IMR-90 (cell line): ENCODE measurements around the gene MALSU1. TPM values are rescaled to one million over a fixed set of nuclear protein-coding genes. Genes with fewer than 3 reads are reported as not detected.

Experiments used
- ATAC-seq: fragments of 200-7000 bp; cut with Tn5 transposase; 2 replicates; pipeline ENCODE4 v1.9.1; 2020; ENCODE audit warnings: low read depth, mild to moderate bottlenecking, moderate library complexity
- BruUV-seq: library from RNA; stranded (reverse); fragments of 400-500 nt; replicated peaks from 2 replicates; lab custom pipeline; 2021; lab: Mats Ljungman, UMichigan
- CTCF ChIA-PET: fragments of 300-600 bp; formaldehyde crosslinking; extraction: SDS; loops from one replicate; lab custom pipeline; 2021; ENCODE audit warnings: antibody characterized with exemption; lab: Yijun Ruan, JAX
- POLR2A ChIA-PET: fragments of 300-600 bp; sonication (Branson Sonifier 250); formaldehyde crosslinking; loops from one replicate; lab custom pipeline; 2022; ENCODE audit warnings: antibody characterized with exemption; ENCODE audit not compliant: unreplicated experiment; lab: Charles Lee
- DNase-seq: peaks from one replicate; pipeline ENCODE4 v3.0.0; 2013
- H2AFZ ChIP-seq: replicated peaks from 2 replicates; pipeline ENCODE3; 2013; ENCODE audit warnings: low read length, mild to moderate bottlenecking; ENCODE audit not compliant: poor library complexity
- H2AK5ac ChIP-seq: 2 replicates; pipeline ENCODE4 v1.6.1; 2013; ENCODE audit warnings: low read depth, low read length, inconsistent platforms
- H2AK9ac ChIP-seq: replicated peaks from 2 replicates; pipeline ENCODE3; 2013; ENCODE audit warnings: mild to moderate bottlenecking, low read depth, low read length, moderate library complexity; ENCODE audit not compliant: poor library complexity
- H2BK120ac ChIP-seq: 2 replicates; pipeline ENCODE4 v1.6.1; 2013; ENCODE audit warnings: low read depth, low read length, inconsistent platforms
- H2BK15ac ChIP-seq: 3 replicates; pipeline ENCODE4 v1.6.1; 2013; ENCODE audit warnings: low read depth, low read length, inconsistent platforms
- H2BK20ac ChIP-seq: 2 replicates; pipeline ENCODE4 v1.6.1; 2013; ENCODE audit warnings: low read depth, mild to moderate bottlenecking, inconsistent platforms, low read length, moderate library complexity
- H2BK5ac ChIP-seq: 2 replicates; pipeline ENCODE4 v1.6.1; 2013; ENCODE audit warnings: mild to moderate bottlenecking, low read depth, low read length, inconsistent platforms; ENCODE audit not compliant: poor library complexity, severe bottlenecking
- H3K14ac ChIP-seq: replicated peaks from 2 replicates; pipeline ENCODE4 v1.6.1; 2013; ENCODE audit warnings: low read depth, low read length, inconsistent platforms
- H3K18ac ChIP-seq: 2 replicates; pipeline ENCODE4 v1.6.1; 2013; ENCODE audit warnings: low read depth, low read length, control low read depth
- H3K23ac ChIP-seq: 2 replicates; pipeline ENCODE4 v1.6.1; 2013; ENCODE audit warnings: low read depth, low read length, inconsistent platforms
- H3K27ac ChIP-seq: 2 replicates; pipeline ENCODE4 v1.5.1; 2013; ENCODE audit warnings: mild to moderate bottlenecking, control low read depth, low read length; ENCODE audit not compliant: insufficient read depth
- H3K27me3 ChIP-seq: 2 replicates; pipeline ENCODE4 v1.6.1; 2013; ENCODE audit warnings: low read length; ENCODE audit not compliant: control insufficient read depth, insufficient read depth
- H3K36me3 ChIP-seq: 2 replicates; pipeline ENCODE4 v1.6.1; 2013; ENCODE audit warnings: low read length, mixed read lengths; ENCODE audit not compliant: control insufficient read depth, insufficient read depth
- H3K4ac ChIP-seq: 2 replicates; pipeline ENCODE4 v1.6.1; 2013; ENCODE audit warnings: low read depth, low read length, inconsistent platforms
- H3K4me1 ChIP-seq: 2 replicates; pipeline ENCODE4 v1.6.1; 2013; ENCODE audit warnings: low read length, mixed read lengths; ENCODE audit not compliant: control insufficient read depth, insufficient read depth
- H3K4me2 ChIP-seq: 2 replicates; pipeline ENCODE4 v1.6.1; 2013; ENCODE audit warnings: low read depth, mild to moderate bottlenecking, control low read depth, low read length, moderate library complexity
- H3K4me3 ChIP-seq: 2 replicates; pipeline ENCODE4 v1.5.1; 2013; ENCODE audit warnings: low read depth, mild to moderate bottlenecking, control low read depth, low read length, moderate library complexity; ENCODE audit not compliant: insufficient read depth
- H3K56ac ChIP-seq: 2 replicates; pipeline ENCODE4 v1.6.1; 2013; ENCODE audit warnings: low read length, inconsistent platforms; ENCODE audit not compliant: insufficient read depth; ENCODE audit errors: extremely low read depth
- H3K79me1 ChIP-seq, 2 experiments: 2 replicates each; pipeline ENCODE4 v1.6.1; 2013; ENCODE audit warnings: low read length in 2 of 2, inconsistent platforms in 1 of 2, low read depth in 1 of 2
- H3K9ac ChIP-seq: 2 replicates; pipeline ENCODE4 v1.6.1; 2013; ENCODE audit warnings: low read depth, low read length, control low read depth
- H3K9me1 ChIP-seq: 2 replicates; pipeline ENCODE4 v1.6.1; 2013; ENCODE audit warnings: low read length, inconsistent platforms; ENCODE audit not compliant: insufficient read depth
- H3K9me3 ChIP-seq: 2 replicates; pipeline ENCODE4 v1.6.1; 2013; ENCODE audit warnings: low read length; ENCODE audit not compliant: control insufficient read depth, insufficient read depth
- H4K20me1 ChIP-seq: 2 replicates; pipeline ENCODE4 v1.6.1; 2013; ENCODE audit warnings: low read length, inconsistent platforms; ENCODE audit not compliant: insufficient read depth
- H4K5ac ChIP-seq: 2 replicates; pipeline ENCODE4 v1.6.1; 2013; ENCODE audit warnings: mild to moderate bottlenecking, low read depth, low read length, control low read depth
- H4K8ac ChIP-seq, 2 experiments: 2 replicates each; pipeline ENCODE4 v1.6.1; 2013; ENCODE audit warnings: low read depth in 2 of 2, low read length in 2 of 2, control low read depth in 1 of 2, inconsistent platforms in 1 of 2
- H4K91ac ChIP-seq: 2 replicates; pipeline ENCODE4 v1.6.1; 2013; ENCODE audit warnings: low read depth, low read length, inconsistent platforms; ENCODE audit not compliant: insufficient read depth
- CEBPB ChIP-seq: IDR thresholded peaks from 2 replicates; pipeline ENCODE4 v1.6.1; 2012; ENCODE audit warnings: low read depth, low read length, improper control_type of control experiment
- CHD1 ChIP-seq: IDR thresholded peaks from 2 replicates; pipeline ENCODE4 v1.6.1; 2012; ENCODE audit warnings: low read depth, low read length, improper control_type of control experiment
- FOS ChIP-seq: fragments of 150-350 bp; IDR thresholded peaks from 2 replicates; pipeline ENCODE4 v1.6.1; 2016; ENCODE audit warnings: low read depth, low read length
- MAFK ChIP-seq: IDR thresholded peaks from 2 replicates; pipeline ENCODE4 v1.6.1; 2012; ENCODE audit warnings: low read depth, low read length, improper control_type of control experiment
- MAZ ChIP-seq: IDR thresholded peaks from 2 replicates; pipeline ENCODE4 v1.6.1; 2012; ENCODE audit warnings: low read depth, mild to moderate bottlenecking, low read length, improper control_type of control experiment, moderate library complexity, borderline replicate concordance
- MXI1 ChIP-seq: IDR thresholded peaks from 2 replicates; pipeline ENCODE4 v1.6.1; 2012; ENCODE audit warnings: low read depth, mild to moderate bottlenecking, low read length, moderate library complexity, borderline replicate concordance
- NFE2L2 ChIP-seq: fragments of 150-350 bp; IDR thresholded peaks from 2 replicates; pipeline ENCODE4 v1.6.1; 2016; ENCODE audit warnings: low read depth, mild to moderate bottlenecking, low read length
- POLR2A ChIP-seq: IDR thresholded peaks from 2 replicates; pipeline ENCODE4 v1.6.1; 2012; ENCODE audit warnings: mild to moderate bottlenecking, low read depth, low read length
- RAD21 ChIP-seq: IDR thresholded peaks from 2 replicates; pipeline ENCODE4 v1.6.1; 2012; ENCODE audit warnings: low read length, improper control_type of control experiment
- RCOR1 ChIP-seq: IDR thresholded peaks from 2 replicates; pipeline ENCODE4 v1.6.1; 2012; ENCODE audit warnings: mild to moderate bottlenecking, low read length, improper control_type of control experiment; ENCODE audit not compliant: insufficient replicate concordance
- SMC3 ChIP-seq: fragments of 150-350 bp; IDR thresholded peaks from 2 replicates; pipeline ENCODE4 v1.6.1; 2016; ENCODE audit warnings: low read depth, mild to moderate bottlenecking, antibody characterized with exemption, low read length, moderate library complexity
- WGBS, 2 experiments: methylation state at CpG; one replicate each; pipeline versions ENCODE4 v1.1.5 to v1.1.7; 2013; ENCODE audit warnings: missing lambda C conversion rate in 2 of 2; ENCODE audit not compliant: insufficient read length in 1 of 2; ENCODE audit errors: extremely low coverage in 2 of 2; 5-methylcytosine and 5-hydroxymethylcytosine counted together
- dilution Hi-C: fragments of 300-500 bp; cut with HindIII; formaldehyde crosslinking; loops from one replicate; pipeline ENCODE4 v1.14.3; 2018; ENCODE audit warnings: low sequenced_read_pairs; ENCODE audit not compliant: unreplicated experiment
- in situ Hi-C: fragments of 300-500 bp; cut with MboI; formaldehyde crosslinking; loops from 3 replicates; pipeline ENCODE4 v1.14.3; 2019; ENCODE audit warnings: low sequenced_read_pairs, inconsistent platforms, mixed read lengths
- intact Hi-C: fragments of 100-400 bp; cut with micrococcal nuclease; formaldehyde crosslinking; loops from 2 replicates; pipeline ENCODE4 v1.10.0; 2022
- polyA plus RNA-seq, 3 experiments: library from polyadenylated mRNA; depleted of rRNA; stranded (reverse); fragments of >200 nt; gene quantifications; 2 replicates each; pipeline ENCODE4 v1.2.3, GENCODE V29; 2012; ENCODE audit warnings: low replicate concordance in 1 of 3
- total RNA-seq: library from RNA; depleted of rRNA; stranded (reverse); fragments of >200 nt; gene quantifications from 2 replicates; pipeline ENCODE4 v1.2.3, GENCODE V29; 2012
- TF ChIP-seq, protein P1 (sequence below): fragments of 150-350 bp; IDR thresholded peaks from 2 replicates; pipeline ENCODE4 v1.6.1; 2017; ENCODE audit warnings: mild to moderate bottlenecking, antibody characterized with exemption, low read length, low read depth

MALSU1 gene
- total and polyA plus RNA-seq, 2 of the 4 experiments (the other 2 are of a cell fraction) = 30.5 to 36.0 TPM

DNA sequence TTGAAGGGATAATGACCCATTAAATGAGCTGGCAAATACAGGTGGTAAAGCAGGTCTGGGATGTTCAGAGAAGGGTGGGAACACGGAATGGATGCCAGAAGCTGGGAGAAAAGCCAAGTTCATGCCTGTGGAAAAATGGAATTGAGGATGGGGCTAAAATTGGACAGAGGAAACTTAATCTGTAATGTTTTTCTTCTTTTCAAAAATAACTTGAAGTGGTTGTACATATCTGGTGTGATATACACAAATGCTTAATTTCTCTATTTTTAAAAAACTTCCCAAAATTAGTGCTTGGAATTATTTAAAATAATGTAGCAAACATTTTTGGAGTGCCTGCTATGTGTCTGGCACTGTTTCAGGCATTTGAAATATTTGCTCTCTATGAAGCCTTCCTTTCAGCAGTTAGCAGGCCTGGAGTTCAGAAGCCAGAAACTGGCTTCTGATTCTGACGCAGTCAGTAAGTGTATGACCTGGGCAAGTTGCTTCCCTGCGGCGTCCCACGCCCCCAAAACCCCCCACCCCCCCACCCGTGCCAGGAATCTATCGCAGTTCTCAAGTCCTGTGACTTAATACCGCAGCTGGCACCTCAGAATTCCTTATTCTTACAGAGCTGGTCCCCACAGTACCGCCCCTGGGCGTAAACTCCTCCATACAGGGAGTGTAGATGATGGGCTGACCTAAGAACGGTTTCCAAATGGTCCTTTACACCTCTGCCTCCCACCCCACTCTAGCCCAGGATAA, 828 bp upstream of the MALSU1 start:
- peak overlapping the region; percentile 80; the same call in 1 of the 2 replicates for H2AK5ac ChIP-seq
- no peaks in the 10 kb centered on the region for H3K36me3 ChIP-seq
- no TSS peak for BruUV-seq
- peak overlapping the region; percentile 81 for H3K56ac ChIP-seq
- peak overlapping the region; percentile 79; the same call in 1 of the 2 replicates for H3K4me2 ChIP-seq
- POLR2A ChIA-PET = no interaction called here
- 17% methylated on average over 1 of the region's 11 CpGs; no CpG with 5 or more reads in 1 of the 2 experiments for WGBS, 2 experiments
- peak overlapping the region; percentile 98 for H4K5ac ChIP-seq
- dilution Hi-C loops = no loop called here
- H4K20me1 ChIP-seq = peaks cover 7% of the 10 kb centered on the region; the same call in 1 of the 2 replicates
- H2BK5ac ChIP-seq = peak overlapping the region; percentile 76
- ATAC-seq (peak; percentile 30), DNase-seq (peak; percentile 72)
- H3K9ac ChIP-seq = no peak overlapping the region; the same call in 1 of the 2 replicates
- CTCF ChIA-PET = interaction anchor here (1.4 kb wide), 1 partner anchor 20 kb away, joined by 4 read pairs; no protein-coding TSS in a partner anchor
- intact Hi-C loops = no loop called here
- H3K27me3 ChIP-seq = no peaks in the 10 kb centered on the region
- peak overlapping the region; percentile 90 for H3K14ac ChIP-seq
- in situ Hi-C loops = no loop called here
- H3K18ac ChIP-seq = peak overlapping the region; percentile 74; the same call in 1 of the 2 replicates
- H2AFZ ChIP-seq = peak overlapping the region; percentile 69
- H3K4me3 ChIP-seq = no peak overlapping the region
- H3K27ac ChIP-seq = peak overlapping the region; percentile 77; the same call in 1 of the 2 replicates
- peak overlapping the region; percentile 84; the same call in 2 of the 3 replicates for H2BK15ac ChIP-seq
- peak overlapping the region; percentile 81 for H4K91ac ChIP-seq
- TF ChIP-seq CEBPB (no peak), MAFK (no peak), POLR2A (no peak), CHD1 (no peak), MAZ (no peak), SMC3 (no peak), MXI1 (no peak), RAD21 (no peak), FOS (no peak), NFE2L2 (no peak), RCOR1 (no peak)
- TF ChIP-seq, protein P1, sequence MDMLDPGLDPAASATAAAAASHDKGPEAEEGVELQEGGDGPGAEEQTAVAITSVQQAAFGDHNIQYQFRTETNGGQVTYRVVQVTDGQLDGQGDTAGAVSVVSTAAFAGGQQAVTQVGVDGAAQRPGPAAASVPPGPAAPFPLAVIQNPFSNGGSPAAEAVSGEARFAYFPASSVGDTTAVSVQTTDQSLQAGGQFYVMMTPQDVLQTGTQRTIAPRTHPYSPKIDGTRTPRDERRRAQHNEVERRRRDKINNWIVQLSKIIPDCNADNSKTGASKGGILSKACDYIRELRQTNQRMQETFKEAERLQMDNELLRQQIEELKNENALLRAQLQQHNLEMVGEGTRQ = no peak
- peak overlapping the region; percentile 96 to 100 for H4K8ac ChIP-seq
- H3K79me1 ChIP-seq = peaks cover 8 to 28% of the 10 kb centered on the region in 2 experiments; a peak in 3 of 4 replicates
- peaks cover 5% of the 10 kb centered on the region for H3K4me1 ChIP-seq
- H2BK120ac ChIP-seq = peak overlapping the region; percentile 88
- H2BK20ac ChIP-seq = peak overlapping the region; percentile 92
- H3K4ac ChIP-seq = peak overlapping the region; percentile 83
- H3K9me3 ChIP-seq = no peaks in the 10 kb centered on the region
- H3K23ac ChIP-seq = peak overlapping the region; percentile 86
- H2AK9ac ChIP-seq = peak overlapping the region; percentile 75
- peaks cover 13% of the 10 kb centered on the region for H3K9me1 ChIP-seq
